ENCODE measurements around the gene MRPL51. TPM values are rescaled to one million over a fixed set of nuclear protein-coding genes. Genes with fewer than 3 reads are reported as not detected.

Gene MRPL51
- total and polyA plus RNA-seq, 2 of the 8 experiments (the other 6 are each of a cell fraction or from before 2014, with no cell fraction given), result 119 to 331 TPM

DNA sequence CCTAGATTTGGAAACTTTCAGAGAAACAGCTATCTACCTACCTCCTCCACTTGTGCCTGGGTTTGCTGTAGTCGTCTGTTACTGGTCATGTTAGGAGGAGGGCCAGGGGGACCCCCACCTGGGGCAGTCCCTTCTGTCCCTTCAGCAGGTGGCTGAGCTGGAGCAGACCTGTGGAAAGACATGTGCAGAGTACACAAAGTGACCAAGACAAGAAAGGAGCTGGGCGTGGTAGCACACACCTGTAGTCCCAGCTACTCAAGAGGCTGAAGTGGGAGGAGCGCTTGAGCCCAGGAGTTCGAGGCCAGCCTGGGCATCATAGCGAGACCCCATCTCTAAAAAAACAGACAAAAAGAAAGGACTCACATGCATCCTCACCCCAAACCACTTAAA is 26.9 kb downstream of the MRPL51 start:
- H3K9me3 ChIP-seq (ENCODE audit: insufficient read depth in 2 of 2, low read depth in 1 of 2, low read length in 1 of 2), result no peaks in the 10 kb centered on the region
- no peak overlapping the region for H3K4me3 ChIP-seq (ENCODE audit: extremely low read depth in 1 of 4, insufficient read depth in 2 of 4, low read depth in 3 of 4, low read length in 4 of 4)
- H2BK120ac ChIP-seq (replicated peaks; ENCODE audit: low read depth, low read length), result no peak overlapping the region
- no peak overlapping the region for H2BK12ac ChIP-seq (ENCODE audit: low read depth, low read length)
- ChIA-PET POLR2A (ENCODE audit: partially characterized antibody) (interaction anchor here (0.8 to 3.0 kb wide), 17 partner anchors 9 to 111 kb away, joined by 3 to 17 read pairs (median 4); partner anchors contain the start of genes GAPDH and MRPL51), CTCF (ENCODE audit: partially characterized antibody) (interaction anchor here (0.7 to 10.5 kb wide), 54 partner anchors 9 to 478 kb away, joined by 3 to 202 read pairs (median 7); partner anchors contain the start of genes CD27, MRPL51, TAPBPL and TNFRSF1A)
- H3K79me1 ChIP-seq (ENCODE audit: low read depth, low read length), result peaks cover 4% of the 10 kb centered on the region
- no peak overlapping the region for H4K8ac ChIP-seq (ENCODE audit: extremely low read depth, insufficient read depth, low read length)
- no peak overlapping the region for H4K91ac ChIP-seq (replicated peaks; ENCODE audit: insufficient read length, low read length)
- H3K56ac ChIP-seq (replicated peaks; ENCODE audit: insufficient read length, low read depth, low read length), result no peak overlapping the region
- no peak overlapping the region for H2BK5ac ChIP-seq (ENCODE audit: low read depth, low read length)
- H3K4me2 ChIP-seq (ENCODE audit: insufficient read depth in 1 of 2, low read depth in 2 of 2, low read length in 2 of 2), result no peak overlapping the region
- H3K9ac ChIP-seq (replicated peaks in 1 of 4; ENCODE audit: extremely low read depth in 1 of 4, low read depth in 3 of 4, low read length in 3 of 4), result no peak overlapping the region
- H2BK20ac ChIP-seq (ENCODE audit: low read length), result no peak overlapping the region
- H3K4ac ChIP-seq (replicated peaks; ENCODE audit: insufficient read length, low read depth, low read length), result no peak overlapping the region
- 89% methylated on average over 5 of the region's 5 CpGs; no CpG with 5 or more reads in 1 of the 2 experiments for WGBS, 2 experiments (ENCODE audit: extremely low coverage in 1 of 2, insufficient coverage in 1 of 2, insufficient read length in 1 of 2, insufficient replicate concordance in 2 of 2, low coverage in 1 of 2, low lambda C conversion rate in 2 of 2, missing lambda C conversion rate in 1 of 2)
- no peak overlapping the region for H2AK5ac ChIP-seq (ENCODE audit: low read depth, low read length)
- no peak for FAIRE-seq
- H4K5ac ChIP-seq (ENCODE audit: insufficient read length, low read depth, low read length), result no peak overlapping the region
- H3K36me3 ChIP-seq (ENCODE audit: control insufficient read depth in 2 of 4, insufficient read depth in 4 of 4, low read length in 3 of 4), result peaks cover 5 to 36% (median 24%) of the 10 kb centered on the region in 4 experiments; a peak in 7 of 8 replicates
- H3K27me3 ChIP-seq (replicated peaks in 1 of 4; ENCODE audit: control insufficient read depth in 3 of 4, extremely low read depth in 1 of 4, insufficient read depth in 3 of 4, low read length in 3 of 4), result no peaks in the 10 kb centered on the region; a peak in 1 of 7 replicates
- no peak overlapping the region for H3K14ac ChIP-seq (ENCODE audit: insufficient read length)
- peaks cover 11% of the 10 kb centered on the region for H3K23me2 ChIP-seq (ENCODE audit: low read depth, low read length)
- DNase-seq (ENCODE audit: low read depth in 1 of 2, low spot score in 2 of 2), result no peak
- no peak overlapping the region for H3K27ac ChIP-seq (ENCODE audit: low read depth, low read length)
- no peak overlapping the region for H2AFZ ChIP-seq (ENCODE audit: low read length)
- H2BK15ac ChIP-seq (ENCODE audit: low read length), result no peak overlapping the region
- peaks cover 0 to 15% of the 10 kb centered on the region in 2 experiments; a peak in 2 of 4 replicates for H3K79me2 ChIP-seq (ENCODE audit: control insufficient read depth in 1 of 2, insufficient read depth in 2 of 2, low read length in 2 of 2)
- H4K20me1 ChIP-seq (replicated peaks in 1 of 2; ENCODE audit: control insufficient read depth in 1 of 2, insufficient read depth in 2 of 2, low read length in 2 of 2), result peaks cover 0 to 10% of the 10 kb centered on the region in 2 experiments
- H3K18ac ChIP-seq (ENCODE audit: extremely low read depth, low read length), result no peak overlapping the region
- H3K4me1 ChIP-seq (replicated peaks in 1 of 4; ENCODE audit: control insufficient read depth in 3 of 4, insufficient read depth in 4 of 4, low read length in 3 of 4), result peaks cover under 1 to 6% (median 2%) of the 10 kb centered on the region in 4 experiments; a peak in 3 of 7 replicates
- no peak overlapping the region for H3K23ac ChIP-seq (ENCODE audit: insufficient read length)

Measured in H1 (cell line).